Endothelial cell of umbilical vein (primary cell): ENCODE data around the gene ATXN7L1. TPM values are rescaled to one million over a fixed set of nuclear protein-coding genes. Genes with fewer than 3 reads are reported as not detected.

Source experiments
- BruUV-seq: library from RNA; stranded (reverse); fragments of 400-500 nt; replicated peaks from 2 replicates; lab custom pipeline; 2021; lab: Mats Ljungman, UMichigan
- CTCF ChIA-PET: fragments of 300-600, 350-600 bp; sonication (Branson Sonifier 250); formaldehyde crosslinking; loops from one replicate; lab custom pipeline; 2021; ENCODE audit warnings: antibody characterized with exemption, inconsistent platforms; lab: Charles Lee
- POLR2A ChIA-PET: fragments of 300-600, 350-600 bp; sonication (Branson Sonifier 250); formaldehyde crosslinking; loops from one replicate; lab custom pipeline; 2021; ENCODE audit warnings: antibody characterized with exemption, inconsistent platforms; lab: Charles Lee
- DNase-seq: peaks from one replicate; pipeline ENCODE4 v3.0.0-alpha.2; 2011; ENCODE audit warnings: low read depth, low spot score
- FAIRE-seq: peaks from 2 replicates; lab custom pipeline; 2011; peaks lifted over from hg19 to GRCh38; lab: Jason Lieb, UNC
- H2AFZ ChIP-seq: 2 replicates; pipeline ENCODE4 v1.6.0; 2012; ENCODE audit warnings: low read depth, low read length, control low read depth, inconsistent platforms
- H3K27ac ChIP-seq: 2 replicates; pipeline ENCODE4 v1.5.1; 2011; ENCODE audit warnings: low read depth, mild to moderate bottlenecking, control low read depth, low read length, moderate library complexity; ENCODE audit not compliant: insufficient read depth
- H3K27me3 ChIP-seq, 2 experiments: 2 replicates each; pipeline versions ENCODE4 v1.6.0 to v1.6.1; 2011; ENCODE audit warnings: low read length in 2 of 2, mixed read lengths in 1 of 2; ENCODE audit not compliant: control insufficient read depth in 2 of 2, insufficient read depth in 2 of 2
- H3K36me3 ChIP-seq, 2 experiments: 2 replicates in 1 of 2; 3 replicates in 1 of 2; pipeline ENCODE4 v1.5.1; 2011; ENCODE audit warnings: low read length in 2 of 2, mild to moderate bottlenecking in 1 of 2, moderate library complexity in 1 of 2; ENCODE audit not compliant: control insufficient read depth in 2 of 2, insufficient read depth in 2 of 2; ENCODE audit errors: extremely low read depth in 1 of 2
- H3K4me1 ChIP-seq: 3 replicates; pipeline ENCODE4 v1.5.1; 2011; ENCODE audit warnings: mild to moderate bottlenecking, low read length; ENCODE audit not compliant: control insufficient read depth, insufficient read depth; ENCODE audit errors: extremely low read depth
- H3K4me2 ChIP-seq: 2 replicates; pipeline ENCODE4 v1.6.1; 2011; ENCODE audit warnings: low read length, control low read depth, mixed read lengths; ENCODE audit not compliant: insufficient read depth
- H3K4me3 ChIP-seq, 3 experiments: fragments of 200-600 bp in 1 of 3; sonication (generic), shearing (Covaris generic) in 1 of 3; replicated peaks in 1 of 3; 2 replicates each; pipeline ENCODE4 v1.5.1; 2011 to 2016; ENCODE audit warnings: control low read depth in 3 of 3, low read length in 3 of 3, mild to moderate bottlenecking in 2 of 3, inconsistent platforms in 1 of 3, low read depth in 1 of 3, moderate library complexity in 1 of 3; ENCODE audit not compliant: insufficient read depth in 1 of 3
- H3K79me2 ChIP-seq: 2 replicates; pipeline ENCODE4 v1.6.0; 2012; ENCODE audit warnings: low read length, inconsistent platforms; ENCODE audit not compliant: control insufficient read depth, insufficient read depth
- H3K9ac ChIP-seq: replicated peaks from 2 replicates; pipeline ENCODE3; 2011; ENCODE audit warnings: low read length, control low read depth; ENCODE audit not compliant: insufficient read depth; ENCODE audit errors: extremely low read depth
- H3K9me1 ChIP-seq: replicated peaks from 3 replicates; pipeline ENCODE4 v1.6.0; 2011; ENCODE audit warnings: mild to moderate bottlenecking, low read length; ENCODE audit not compliant: control insufficient read depth, insufficient read depth; ENCODE audit errors: extremely low read depth
- H3K9me3 ChIP-seq: replicated peaks from 2 replicates; pipeline ENCODE4 v1.5.1; 2012; ENCODE audit warnings: low read length, inconsistent platforms; ENCODE audit not compliant: control insufficient read depth, insufficient read depth
- H4K20me1 ChIP-seq: replicated peaks from 2 replicates; pipeline ENCODE3; 2011; ENCODE audit warnings: mild to moderate bottlenecking, low read length; ENCODE audit not compliant: control insufficient read depth, insufficient read depth; ENCODE audit errors: extremely low read depth
- EZH2 ChIP-seq: IDR thresholded peaks from 2 replicates; pipeline ENCODE4 v1.6.1; 2012; ENCODE audit warnings: borderline replicate concordance, low read depth, mild to moderate bottlenecking, moderate library complexity, low read length, inconsistent platforms; ENCODE audit not compliant: severe bottlenecking
- FOS ChIP-seq: IDR thresholded peaks from 2 replicates; pipeline ENCODE4 v1.6.1; 2011; ENCODE audit warnings: mild to moderate bottlenecking, low read length, moderate library complexity, borderline replicate concordance; ENCODE audit not compliant: insufficient read depth
- GATA2 ChIP-seq: IDR thresholded peaks from 2 replicates; pipeline ENCODE4 v1.7.0; 2011; ENCODE audit warnings: low read depth, mild to moderate bottlenecking, moderate library complexity, mixed read lengths, low read length; ENCODE audit not compliant: insufficient read length, insufficient read depth
- JUN ChIP-seq: IDR thresholded peaks from 2 replicates; pipeline ENCODE4 v1.6.1; 2011; ENCODE audit warnings: borderline replicate concordance, low read depth; ENCODE audit not compliant: insufficient read length, insufficient read depth
- MAX ChIP-seq: IDR thresholded peaks from 2 replicates; pipeline ENCODE4 v1.6.1; 2011; ENCODE audit not compliant: insufficient read depth, insufficient read length
- MYC ChIP-seq: IDR thresholded peaks from one replicate; pipeline ENCODE4 v1.6.1; 2011; ENCODE audit warnings: mild to moderate bottlenecking, low read depth, low read length
- POLR2A ChIP-seq: IDR thresholded peaks from 2 replicates; pipeline ENCODE4 v1.6.1; 2012; ENCODE audit warnings: low read depth, mild to moderate bottlenecking, control low read depth, low read length
- POLR2AphosphoS5 ChIP-seq: IDR thresholded peaks from 2 replicates; pipeline ENCODE4 v1.6.1; 2012; ENCODE audit warnings: low read depth, mild to moderate bottlenecking, control low read depth, low read length, moderate library complexity; ENCODE audit not compliant: insufficient read depth
- dilution Hi-C: fragments of 300-500 bp; cut with MboI; formaldehyde crosslinking; loops from one replicate; pipeline ENCODE4 v1.15.0; 2019; ENCODE audit warnings: low sequenced_read_pairs; ENCODE audit not compliant: extremely low pct_ligation_motif_present
- intact Hi-C: fragments of 100-400 bp; cut with micrococcal nuclease; formaldehyde crosslinking; loops from one replicate; pipeline ENCODE4 v1.10.0; 2022
- polyA plus RNA-seq, 4 experiments: library from polyadenylated mRNA; depleted of rRNA in 3 of 4; stranded (reverse) in 3 of 4; unstranded in 1 of 4; fragments of >200 nt; gene quantifications; 2 replicates each; pipeline versions ENCODE4 v1.2.1 to v1.2.3, GENCODE V29; 2011 to 2012; ENCODE audit warnings: missing spikeins in 1 of 4
- total RNA-seq: library from RNA; stranded (reverse); gene quantifications from 2 replicates; pipeline ENCODE4 v1.2.3, GENCODE V29; 2021
- TF ChIP-seq, protein P1 (sequence below), 2 donors: IDR thresholded peaks; 1 replicate in 1 of 2; 2 replicates in 1 of 2; pipeline ENCODE4 v1.5.1; 2011; ENCODE audit warnings: low read length in 2 of 2, mild to moderate bottlenecking in 2 of 2, moderate library complexity in 2 of 2, control low read depth in 1 of 2, inconsistent platforms in 1 of 2, low read depth in 1 of 2; ENCODE audit not compliant: insufficient read depth in 1 of 2; ENCODE audit errors: extremely low read depth in 1 of 2

Gene ATXN7L1
- total and polyA plus RNA-seq, 2 donors (not counting 3 experiments of a cell fraction or from before 2014, with no cell fraction given), result 4.6 to 15.6 TPM

GRCh38 chr7:105708763-105709080, 167.7 kb downstream of the ATXN7L1 start:
- Histone ChIP-seq H3K9ac (no peak overlapping the region), H2AFZ (no peak overlapping the region), H3K9me1 (no peaks in the 10 kb centered on the region), H3K4me3 (no peak overlapping the region), H3K27ac (no peak overlapping the region), H3K27me3 (no peaks in the 10 kb centered on the region), H4K20me1 (no peaks in the 10 kb centered on the region), H3K79me2 (no peaks in the 10 kb centered on the region), H3K4me1 (peaks cover 9% of the 10 kb centered on the region), H3K36me3 (no peaks in the 10 kb centered on the region), H3K9me3 (no peaks in the 10 kb centered on the region), H3K4me2 (no peak overlapping the region)
- BruUV-seq, result no TSS peak
- DNase-seq (no peak), FAIRE-seq (no peak)
- ChIA-PET POLR2A (no interaction called here), CTCF (no interaction called here)
- dilution Hi-C loops, result no loop called here
- TF ChIP-seq FOS, result no peak
- no peak for TF ChIP-seq MAX
- TF ChIP-seq, protein P1, sequence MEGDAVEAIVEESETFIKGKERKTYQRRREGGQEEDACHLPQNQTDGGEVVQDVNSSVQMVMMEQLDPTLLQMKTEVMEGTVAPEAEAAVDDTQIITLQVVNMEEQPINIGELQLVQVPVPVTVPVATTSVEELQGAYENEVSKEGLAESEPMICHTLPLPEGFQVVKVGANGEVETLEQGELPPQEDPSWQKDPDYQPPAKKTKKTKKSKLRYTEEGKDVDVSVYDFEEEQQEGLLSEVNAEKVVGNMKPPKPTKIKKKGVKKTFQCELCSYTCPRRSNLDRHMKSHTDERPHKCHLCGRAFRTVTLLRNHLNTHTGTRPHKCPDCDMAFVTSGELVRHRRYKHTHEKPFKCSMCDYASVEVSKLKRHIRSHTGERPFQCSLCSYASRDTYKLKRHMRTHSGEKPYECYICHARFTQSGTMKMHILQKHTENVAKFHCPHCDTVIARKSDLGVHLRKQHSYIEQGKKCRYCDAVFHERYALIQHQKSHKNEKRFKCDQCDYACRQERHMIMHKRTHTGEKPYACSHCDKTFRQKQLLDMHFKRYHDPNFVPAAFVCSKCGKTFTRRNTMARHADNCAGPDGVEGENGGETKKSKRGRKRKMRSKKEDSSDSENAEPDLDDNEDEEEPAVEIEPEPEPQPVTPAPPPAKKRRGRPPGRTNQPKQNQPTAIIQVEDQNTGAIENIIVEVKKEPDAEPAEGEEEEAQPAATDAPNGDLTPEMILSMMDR (IDR thresholded peaks at IDR 0.05; ENCODE audit: extremely low read depth in 1 of 2, insufficient read depth in 1 of 2, low read depth in 1 of 2, low read length in 2 of 2), result no peak
- TF ChIP-seq EZH2, result no peak
- TF ChIP-seq POLR2AphosphoS5, result no peak
- TF ChIP-seq MYC, result no peak
- TF ChIP-seq JUN, result no peak
- no peak for TF ChIP-seq POLR2A
- no peak for TF ChIP-seq GATA2
- intact Hi-C loops, result no loop called here
